Measurements from ENCODE around the gene CFAP61. TPM values are rescaled to one million over a fixed set of nuclear protein-coding genes. Genes with fewer than 3 reads are reported as not detected.

CFAP61 gene
- total and polyA plus RNA-seq, 12 donors, result 0.53 to 3.6 (median 1.1) TPM; not detected in 3

DNA sequence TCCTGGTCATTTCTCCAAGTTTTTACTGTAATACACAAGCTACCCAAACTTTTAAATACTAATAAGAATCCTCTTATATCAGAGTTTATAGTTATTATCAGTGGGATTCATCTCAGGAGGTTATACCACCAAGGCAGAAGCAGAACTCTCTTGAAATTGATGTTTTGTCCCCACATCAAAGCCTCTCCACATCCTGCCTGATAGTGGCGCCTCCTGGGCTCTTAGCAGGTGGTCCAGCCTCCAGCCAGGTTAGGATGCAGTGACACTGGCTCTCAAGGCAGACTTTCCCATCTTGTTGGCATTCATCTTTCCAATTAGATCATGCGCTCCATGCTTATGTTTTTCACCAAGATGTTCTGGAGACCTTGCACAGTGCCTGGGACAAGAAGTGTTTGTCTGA is 233.7 kb downstream of the CFAP61 start:
- no peaks in the 10 kb centered on the region for H3K9me3 ChIP-seq (replicated peaks in 1 of 3)
- H3K4me1 ChIP-seq (replicated peaks in 1 of 2), result no peaks in the 10 kb centered on the region
- no peak overlapping the region for H3K4me3 ChIP-seq
- intact Hi-C loops (cut with DNase I), result no loop called here
- no peak overlapping the region for H3K27ac ChIP-seq
- TF ChIP-seq, protein P1, sequence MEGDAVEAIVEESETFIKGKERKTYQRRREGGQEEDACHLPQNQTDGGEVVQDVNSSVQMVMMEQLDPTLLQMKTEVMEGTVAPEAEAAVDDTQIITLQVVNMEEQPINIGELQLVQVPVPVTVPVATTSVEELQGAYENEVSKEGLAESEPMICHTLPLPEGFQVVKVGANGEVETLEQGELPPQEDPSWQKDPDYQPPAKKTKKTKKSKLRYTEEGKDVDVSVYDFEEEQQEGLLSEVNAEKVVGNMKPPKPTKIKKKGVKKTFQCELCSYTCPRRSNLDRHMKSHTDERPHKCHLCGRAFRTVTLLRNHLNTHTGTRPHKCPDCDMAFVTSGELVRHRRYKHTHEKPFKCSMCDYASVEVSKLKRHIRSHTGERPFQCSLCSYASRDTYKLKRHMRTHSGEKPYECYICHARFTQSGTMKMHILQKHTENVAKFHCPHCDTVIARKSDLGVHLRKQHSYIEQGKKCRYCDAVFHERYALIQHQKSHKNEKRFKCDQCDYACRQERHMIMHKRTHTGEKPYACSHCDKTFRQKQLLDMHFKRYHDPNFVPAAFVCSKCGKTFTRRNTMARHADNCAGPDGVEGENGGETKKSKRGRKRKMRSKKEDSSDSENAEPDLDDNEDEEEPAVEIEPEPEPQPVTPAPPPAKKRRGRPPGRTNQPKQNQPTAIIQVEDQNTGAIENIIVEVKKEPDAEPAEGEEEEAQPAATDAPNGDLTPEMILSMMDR (IDR thresholded peaks at IDR 0.05), result no peak
- no peak for TF ChIP-seq POLR2A (IDR thresholded peaks at IDR 0.05)
- WGBS, 4 donors, result 70 to 82% (median 76%) methylated on average over 2 of the region's 2 CpGs
- no peak for DNase-seq
- H3K27me3 ChIP-seq, result no peaks in the 10 kb centered on the region
- H3K36me3 ChIP-seq (replicated peaks in 1 of 2), result no peaks in the 10 kb centered on the region

DNA sequence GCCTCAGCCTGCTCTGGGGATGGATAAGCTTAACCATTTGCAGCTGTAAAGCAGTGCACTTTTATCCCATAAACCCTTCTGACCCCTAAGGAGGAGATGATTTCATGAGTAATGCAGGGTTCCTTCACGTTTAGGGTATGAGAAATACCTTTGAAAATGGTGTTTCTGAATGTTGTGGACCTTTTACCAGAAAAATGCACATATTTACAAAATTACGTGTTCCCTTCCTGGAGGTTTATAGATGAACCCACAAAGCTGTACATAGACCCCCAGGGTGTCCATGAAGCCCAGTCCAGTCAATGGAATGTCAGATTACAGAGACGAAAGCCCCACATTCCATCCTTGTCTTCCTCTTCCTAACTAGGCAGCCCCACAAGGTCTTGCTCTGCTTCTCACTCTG is 237.0 kb downstream of the CFAP61 start:
- Histone ChIP-seq H3K4me3 (no peak overlapping the region), H3K27me3 (no peaks in the 10 kb centered on the region), H3K36me3 (replicated peaks in 1 of 2) (no peaks in the 10 kb centered on the region), H3K9me3 (replicated peaks in 1 of 3) (no peaks in the 10 kb centered on the region), H3K27ac (no peak overlapping the region), H3K4me1 (replicated peaks in 1 of 2) (no peaks in the 10 kb centered on the region)
- WGBS, 4 donors, result 63 to 80% (median 74%) methylated on average over 3 of the region's 3 CpGs
- no peak for TF ChIP-seq POLR2A (IDR thresholded peaks at IDR 0.05)
- TF ChIP-seq, protein P1 (IDR thresholded peaks at IDR 0.05), result no peak
- intact Hi-C loops (cut with DNase I), result no loop called here
- DNase-seq, result no peak

DNA sequence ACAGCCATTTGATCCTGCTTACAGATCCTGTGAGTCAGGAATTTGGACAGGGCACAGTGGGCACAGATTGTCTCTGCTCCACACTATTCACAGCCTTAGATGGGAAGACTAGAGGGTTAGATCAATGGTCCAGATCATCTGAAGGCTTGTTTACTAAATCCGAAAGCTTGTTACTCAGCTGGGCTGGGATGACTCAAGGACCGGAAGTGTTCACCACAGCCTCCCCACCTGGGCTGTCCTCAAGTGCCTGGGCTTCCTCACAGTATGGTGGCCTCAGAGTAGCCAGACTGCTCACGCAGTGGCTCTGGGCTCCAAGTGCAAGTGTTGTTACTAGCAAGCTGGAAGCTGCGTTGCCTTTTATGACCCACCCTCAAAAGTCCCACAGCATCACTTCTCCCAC is 240.1 kb downstream of the CFAP61 start:
- no peak for DNase-seq
- H3K36me3 ChIP-seq (replicated peaks in 1 of 2), result no peaks in the 10 kb centered on the region
- TF ChIP-seq, protein P1 (IDR thresholded peaks at IDR 0.05), result no peak
- no peak for TF ChIP-seq POLR2A (IDR thresholded peaks at IDR 0.05)
- no peaks in the 10 kb centered on the region for H3K4me1 ChIP-seq (replicated peaks in 1 of 2)
- H3K4me3 ChIP-seq, result no peak overlapping the region
- 87 to 90% (median 88%) methylated on average over 2 to 4 of the region's 4 CpGs for WGBS, 4 donors
- intact Hi-C loops (cut with DNase I), result no loop called here
- no peaks in the 10 kb centered on the region for H3K27me3 ChIP-seq
- H3K27ac ChIP-seq, result no peak overlapping the region
- H3K9me3 ChIP-seq (replicated peaks in 1 of 3), result no peaks in the 10 kb centered on the region

DNA sequence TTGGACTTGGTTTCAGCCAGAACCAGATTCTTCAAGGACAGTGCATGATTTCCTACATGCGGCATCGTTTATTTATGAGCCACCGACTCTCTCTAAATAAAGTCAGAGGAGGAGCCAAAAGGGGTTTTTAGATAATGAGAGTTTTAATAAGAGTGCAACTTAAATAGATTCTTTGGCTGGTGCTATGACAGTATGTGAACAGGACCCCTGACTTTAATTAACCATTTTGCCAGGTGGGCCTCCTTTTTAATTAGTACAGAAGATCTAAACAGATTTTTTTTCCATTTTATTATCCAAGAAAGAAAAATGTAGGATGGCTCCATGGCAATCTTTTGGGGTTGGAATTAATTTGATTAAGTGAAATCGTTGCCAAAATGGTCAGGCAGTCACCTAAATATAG is 240.8 kb downstream of the CFAP61 start:
- no peaks in the 10 kb centered on the region for H3K9me3 ChIP-seq (replicated peaks in 1 of 3)
- no peak for DNase-seq
- 76 to 87% (median 77%) methylated on average over 4 of the region's 4 CpGs for WGBS, 4 donors
- no peaks in the 10 kb centered on the region for H3K36me3 ChIP-seq (replicated peaks in 1 of 2)
- no peak overlapping the region for H3K27ac ChIP-seq
- H3K4me3 ChIP-seq, result no peak overlapping the region
- H3K4me1 ChIP-seq (replicated peaks in 1 of 2), result no peaks in the 10 kb centered on the region
- H3K27me3 ChIP-seq, result no peaks in the 10 kb centered on the region
- intact Hi-C loops (cut with DNase I), result no loop called here
- TF ChIP-seq, protein P1 (IDR thresholded peaks at IDR 0.05), result no peak
- no peak for TF ChIP-seq POLR2A (IDR thresholded peaks at IDR 0.05)

All from adrenal gland (tissue), 12 donors.